ENCODE measurements around the gene KLHDC4.

The KLHDC4 gene

GRCh38 chr16:87710887-87711286 lies 54.9 kb downstream of the KLHDC4 start:
- ChIA-PET CTCF (interaction anchor here (1.2 to 3.6 kb wide), 2 partner anchors 9 to 19 kb away, joined by 3 to 18 read pairs; no protein-coding TSS in a partner anchor), POLR2A (no interaction called here)
- TF ChIP-seq CTCF (IDR thresholded peaks at IDR 0.05; ENCODE audit: insufficient read depth, low read length, missing control alignments) = no peak
- no peak overlapping the region for H3K4me3 ChIP-seq (ENCODE audit: low read depth, low read length)
- no peak for DNase-seq (ENCODE audit: low read depth, low spot score)

- ChIA-PET POLR2A (no interaction called here), CTCF (interaction anchor here (1.2 to 3.6 kb wide), 2 partner anchors 8 to 17 kb away, joined by 3 to 18 read pairs; no protein-coding TSS in a partner anchor)
- no peak for TF ChIP-seq CTCF (IDR thresholded peaks at IDR 0.05; ENCODE audit: insufficient read depth, low read length, missing control alignments)
Measured at GRCh38 chr16:87709677-87710076, 56.1 kb downstream of the KLHDC4 start.

GRCh38 chr16:87708881-87709638 lies 56.7 kb downstream of the KLHDC4 start:
- ChIA-PET POLR2A (no interaction called here), CTCF (no interaction called here)
- H3K4me3 ChIP-seq (ENCODE audit: low read depth, low read length) = no peak overlapping the region
- TF ChIP-seq CTCF (IDR thresholded peaks at IDR 0.05; ENCODE audit: insufficient read depth, low read length, missing control alignments) = no peak
- DNase-seq (ENCODE audit: low read depth, low spot score) = no peak

More at GRCh38 chr16:87709677-87710076, 56.1 kb downstream of the KLHDC4 start:
- DNase-seq (ENCODE audit: low read depth, low spot score) = no peak
- H3K4me3 ChIP-seq (ENCODE audit: low read depth, low read length) = no peak overlapping the region

- no peak for TF ChIP-seq CTCF (IDR thresholded peaks at IDR 0.05; ENCODE audit: insufficient read depth, low read length, missing control alignments)
- POLR2A ChIA-PET = no interaction called here
- CTCF ChIA-PET = no interaction called here
- no peak overlapping the region for H3K4me3 ChIP-seq (ENCODE audit: low read depth, low read length)
- no peak for DNase-seq (ENCODE audit: low read depth, low spot score)
Measured at GRCh38 chr16:87707714-87708580, 57.8 kb downstream of the KLHDC4 start.

GRCh38 chr16:87707097-87707496 lies 58.7 kb downstream of the KLHDC4 start:
- POLR2A ChIA-PET = no interaction called here
- CTCF ChIA-PET = no interaction called here
- no peak for TF ChIP-seq CTCF (IDR thresholded peaks at IDR 0.05; ENCODE audit: insufficient read depth, low read length, missing control alignments)
- no peak overlapping the region for H3K4me3 ChIP-seq (ENCODE audit: low read depth, low read length)
- DNase-seq (ENCODE audit: low read depth, low spot score) = no peak
